ENCODE measurements around the gene DEFB132. TPM values are rescaled to one million over a fixed set of nuclear protein-coding genes. Genes with fewer than 3 reads are reported as not detected.

Gene DEFB132
- total RNA-seq, 4 donors from 2014 or later = 0.34 TPM; not detected in 3

GRCh38 chr20:297925-298775, 40.6 kb downstream of the DEFB132 start:
- WGBS = 0% methylated on average over 26 of the region's 75 CpGs
- Histone ChIP-seq H3K27me3 (no peaks in the 10 kb centered on the region), H3K4me3 (peak overlapping the region; percentile 73), H3K9me3 (no peaks in the 10 kb centered on the region), H3K27ac (peak overlapping the region; percentile 98), H3K4me1 (peaks cover 42% of the 10 kb centered on the region), H3K36me3 (no peaks in the 10 kb centered on the region)
- TF ChIP-seq EP300 (IDR thresholded peaks at IDR 0.05) = no peak
- TF ChIP-seq POLR2AphosphoS5 (IDR thresholded peaks at IDR 0.05) = peak in 1 of 3 donors; percentile 10
- peak in 1 of 2 donors; percentile 31 for TF ChIP-seq POLR2A (IDR thresholded peaks at IDR 0.05)
- TF ChIP-seq, protein P1, sequence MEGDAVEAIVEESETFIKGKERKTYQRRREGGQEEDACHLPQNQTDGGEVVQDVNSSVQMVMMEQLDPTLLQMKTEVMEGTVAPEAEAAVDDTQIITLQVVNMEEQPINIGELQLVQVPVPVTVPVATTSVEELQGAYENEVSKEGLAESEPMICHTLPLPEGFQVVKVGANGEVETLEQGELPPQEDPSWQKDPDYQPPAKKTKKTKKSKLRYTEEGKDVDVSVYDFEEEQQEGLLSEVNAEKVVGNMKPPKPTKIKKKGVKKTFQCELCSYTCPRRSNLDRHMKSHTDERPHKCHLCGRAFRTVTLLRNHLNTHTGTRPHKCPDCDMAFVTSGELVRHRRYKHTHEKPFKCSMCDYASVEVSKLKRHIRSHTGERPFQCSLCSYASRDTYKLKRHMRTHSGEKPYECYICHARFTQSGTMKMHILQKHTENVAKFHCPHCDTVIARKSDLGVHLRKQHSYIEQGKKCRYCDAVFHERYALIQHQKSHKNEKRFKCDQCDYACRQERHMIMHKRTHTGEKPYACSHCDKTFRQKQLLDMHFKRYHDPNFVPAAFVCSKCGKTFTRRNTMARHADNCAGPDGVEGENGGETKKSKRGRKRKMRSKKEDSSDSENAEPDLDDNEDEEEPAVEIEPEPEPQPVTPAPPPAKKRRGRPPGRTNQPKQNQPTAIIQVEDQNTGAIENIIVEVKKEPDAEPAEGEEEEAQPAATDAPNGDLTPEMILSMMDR (IDR thresholded peaks at IDR 0.05) = no peak
- peak; percentile 81 to 88 for DNase-seq (ENCODE audit: low spot score in 2 of 2)

GRCh38 chr20:298776-299391, 41.4 kb downstream of the DEFB132 start:
- no peaks in the 10 kb centered on the region for H3K27me3 ChIP-seq
- H3K9me3 ChIP-seq = no peaks in the 10 kb centered on the region
- H3K36me3 ChIP-seq = no peaks in the 10 kb centered on the region
- TF ChIP-seq POLR2AphosphoS5 (IDR thresholded peaks at IDR 0.05) (no peak), POLR2A (IDR thresholded peaks at IDR 0.05) (no peak), EP300 (IDR thresholded peaks at IDR 0.05) (no peak)
- TF ChIP-seq, protein P1 (IDR thresholded peaks at IDR 0.05) = no peak
- H3K27ac ChIP-seq = peak overlapping the region; percentile 98
- DNase-seq (ENCODE audit: low spot score in 2 of 2) = no peak
- H3K4me3 ChIP-seq = peak overlapping the region; percentile 73
- H3K4me1 ChIP-seq = peaks cover 42% of the 10 kb centered on the region
- 4% methylated on average over 15 of the region's 15 CpGs for WGBS

GRCh38 chr20:300345-300990, 42.9 kb downstream of the DEFB132 start:
- WGBS = 33% methylated on average over 10 of the region's 10 CpGs

DNA sequence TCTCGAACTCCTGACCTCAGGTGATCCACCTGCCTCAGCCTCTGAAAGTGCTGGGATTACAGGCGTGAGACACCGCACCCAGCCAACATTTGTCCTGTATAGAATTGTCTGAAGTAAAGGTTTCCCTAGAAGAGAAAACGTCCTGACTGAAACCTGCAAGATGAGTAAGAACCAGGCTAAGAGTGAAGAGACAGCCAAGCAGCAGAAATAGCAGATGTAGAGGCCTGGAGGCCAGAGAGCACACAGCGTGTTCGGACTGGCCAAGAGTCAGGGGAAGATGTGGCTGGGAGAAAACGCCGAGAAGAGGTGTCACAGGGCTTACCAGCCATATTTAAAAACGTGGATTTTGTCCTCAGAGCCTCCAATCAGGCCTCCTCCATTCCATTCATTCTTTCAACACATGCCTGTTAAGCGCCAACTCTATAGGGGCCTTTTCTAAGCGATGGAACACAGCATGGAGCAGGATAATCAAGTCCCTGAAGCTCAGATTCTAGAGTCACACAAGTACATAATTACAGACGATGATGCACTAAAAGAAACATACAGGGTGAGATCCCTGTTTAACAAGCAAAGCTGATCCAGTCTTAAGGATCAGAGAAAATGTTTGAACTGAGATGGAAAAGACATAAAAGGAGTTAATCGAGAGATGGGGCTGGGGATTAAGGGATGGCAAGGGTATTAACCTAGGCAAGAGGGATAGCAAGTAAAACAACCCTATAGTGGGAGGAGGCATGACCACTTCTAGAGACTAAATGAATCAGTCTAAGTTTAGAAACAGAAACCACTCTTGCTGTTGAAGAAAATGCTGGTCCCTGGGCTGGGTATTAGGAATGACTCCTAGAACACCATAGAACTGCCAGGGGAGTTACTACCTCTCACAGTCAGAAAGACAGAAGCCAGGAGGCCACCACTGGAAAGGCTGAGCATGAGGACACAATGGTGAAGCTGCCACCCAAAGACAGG, 44.6 kb downstream of the DEFB132 start:
- Histone ChIP-seq H3K9me3 (no peaks in the 10 kb centered on the region), H3K36me3 (no peaks in the 10 kb centered on the region), H3K4me1 (peaks cover 33% of the 10 kb centered on the region), H3K27ac (no peak overlapping the region), H3K27me3 (no peaks in the 10 kb centered on the region), H3K4me3 (no peak overlapping the region)
- WGBS = 57% methylated on average over 13 of the region's 13 CpGs
- TF ChIP-seq POLR2A (IDR thresholded peaks at IDR 0.05) = no peak
- TF ChIP-seq, protein P1 (IDR thresholded peaks at IDR 0.05) = no peak
- no peak for TF ChIP-seq EP300 (IDR thresholded peaks at IDR 0.05)
- no peak for TF ChIP-seq POLR2AphosphoS5 (IDR thresholded peaks at IDR 0.05)
- no peak for DNase-seq (ENCODE audit: low spot score in 2 of 2)

More at GRCh38 chr20:300345-300990, 42.9 kb downstream of the DEFB132 start:
- Histone ChIP-seq H3K4me3 (no peak overlapping the region), H3K9me3 (no peaks in the 10 kb centered on the region), H3K4me1 (peaks cover 42% of the 10 kb centered on the region), H3K27ac (no peak overlapping the region), H3K36me3 (no peaks in the 10 kb centered on the region), H3K27me3 (no peaks in the 10 kb centered on the region)
- TF ChIP-seq POLR2AphosphoS5 (IDR thresholded peaks at IDR 0.05) (no peak), EP300 (IDR thresholded peaks at IDR 0.05) (no peak), POLR2A (IDR thresholded peaks at IDR 0.05) (no peak)
- TF ChIP-seq, protein P1 (IDR thresholded peaks at IDR 0.05) = no peak
- no peak for DNase-seq (ENCODE audit: low spot score in 2 of 2)

Measured in suprapubic skin (tissue), 4 donors.